Uterus (tissue), 2 donors: Measurements from ENCODE around the gene HOXA9.

Experiments used
- POLR2A ChIP-seq, 2 donors: fragments of 450-650 bp; IDR thresholded peaks; one replicate each; pipeline ENCODE4 v1.6.1; 2016; ENCODE audit warnings: antibody characterized with exemption in 2 of 2, mild to moderate bottlenecking in 1 of 2, moderate library complexity in 1 of 2
- TF ChIP-seq, protein P1 (sequence below), 4 experiments: fragments of 200-600 bp in 2 of 4; fragments of 450-650 bp in 2 of 4; sonication (generic) in 2 of 4; IDR thresholded peaks; one replicate each; pipeline ENCODE4 v1.5.1; 2016 to 2019; ENCODE audit warnings: antibody characterized with exemption in 4 of 4, mild to moderate bottlenecking in 2 of 4, moderate library complexity in 1 of 4

DNA sequence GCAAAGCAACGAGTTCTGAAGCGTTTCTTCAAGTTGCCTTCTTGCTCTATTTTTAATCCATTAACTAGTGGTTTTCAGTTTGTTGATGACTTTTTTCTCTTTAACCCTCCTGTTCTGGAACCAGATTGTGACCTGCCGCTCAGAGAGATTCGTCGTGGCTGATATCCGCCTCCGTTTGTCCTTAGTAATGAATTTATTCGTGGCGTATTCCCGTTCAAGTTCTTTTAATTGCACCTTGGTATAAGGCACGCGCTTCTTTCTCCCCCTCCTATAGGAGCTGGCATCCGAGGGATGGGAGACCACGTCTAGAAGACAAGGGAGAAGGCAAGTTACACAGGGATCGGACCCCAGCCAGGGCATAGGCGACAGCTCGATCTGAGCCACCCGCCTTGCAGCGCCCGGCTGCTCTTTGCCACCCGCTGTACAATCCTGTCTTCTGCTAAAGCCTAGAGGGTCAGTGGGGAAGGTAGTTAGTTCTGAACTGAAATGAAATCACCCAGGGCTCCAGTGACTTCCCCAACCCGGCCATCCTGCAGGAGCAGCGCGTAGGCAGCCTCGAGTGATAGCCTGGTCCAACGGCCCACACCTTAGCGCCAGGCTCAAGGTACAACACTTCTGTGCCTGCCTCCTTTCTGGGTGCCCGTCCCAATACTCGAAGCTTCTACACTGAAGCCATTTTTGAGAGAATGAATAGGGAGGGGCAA, 33.0 kb upstream of the HOXA9 start:
- TF ChIP-seq, protein P1, sequence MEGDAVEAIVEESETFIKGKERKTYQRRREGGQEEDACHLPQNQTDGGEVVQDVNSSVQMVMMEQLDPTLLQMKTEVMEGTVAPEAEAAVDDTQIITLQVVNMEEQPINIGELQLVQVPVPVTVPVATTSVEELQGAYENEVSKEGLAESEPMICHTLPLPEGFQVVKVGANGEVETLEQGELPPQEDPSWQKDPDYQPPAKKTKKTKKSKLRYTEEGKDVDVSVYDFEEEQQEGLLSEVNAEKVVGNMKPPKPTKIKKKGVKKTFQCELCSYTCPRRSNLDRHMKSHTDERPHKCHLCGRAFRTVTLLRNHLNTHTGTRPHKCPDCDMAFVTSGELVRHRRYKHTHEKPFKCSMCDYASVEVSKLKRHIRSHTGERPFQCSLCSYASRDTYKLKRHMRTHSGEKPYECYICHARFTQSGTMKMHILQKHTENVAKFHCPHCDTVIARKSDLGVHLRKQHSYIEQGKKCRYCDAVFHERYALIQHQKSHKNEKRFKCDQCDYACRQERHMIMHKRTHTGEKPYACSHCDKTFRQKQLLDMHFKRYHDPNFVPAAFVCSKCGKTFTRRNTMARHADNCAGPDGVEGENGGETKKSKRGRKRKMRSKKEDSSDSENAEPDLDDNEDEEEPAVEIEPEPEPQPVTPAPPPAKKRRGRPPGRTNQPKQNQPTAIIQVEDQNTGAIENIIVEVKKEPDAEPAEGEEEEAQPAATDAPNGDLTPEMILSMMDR (IDR thresholded peaks at IDR 0.05), result no peak
- no peak for TF ChIP-seq POLR2A (IDR thresholded peaks at IDR 0.05)
